ENCODE measurements around the gene ERICH4.

DNA sequence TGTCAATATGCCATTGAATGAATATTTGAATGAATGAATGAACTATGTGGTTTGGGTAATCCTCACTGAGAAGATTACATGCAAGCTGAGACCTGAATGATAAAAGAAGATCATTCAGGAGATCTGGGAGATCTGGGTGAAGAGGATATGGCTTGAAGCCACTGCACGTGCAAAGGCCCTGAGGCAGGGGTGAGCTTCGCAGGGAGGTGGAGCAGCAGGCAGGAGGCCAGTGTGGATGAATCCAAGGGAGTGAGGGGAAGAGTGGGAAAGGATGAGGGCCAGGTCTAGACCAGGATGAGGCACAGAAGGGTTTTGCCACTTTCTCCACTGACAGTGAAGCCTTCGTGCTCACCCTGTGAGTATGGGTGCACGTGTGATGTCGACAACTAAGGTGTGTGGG is 49.9 kb downstream of the ERICH4 start:
- TF ChIP-seq, protein P1, sequence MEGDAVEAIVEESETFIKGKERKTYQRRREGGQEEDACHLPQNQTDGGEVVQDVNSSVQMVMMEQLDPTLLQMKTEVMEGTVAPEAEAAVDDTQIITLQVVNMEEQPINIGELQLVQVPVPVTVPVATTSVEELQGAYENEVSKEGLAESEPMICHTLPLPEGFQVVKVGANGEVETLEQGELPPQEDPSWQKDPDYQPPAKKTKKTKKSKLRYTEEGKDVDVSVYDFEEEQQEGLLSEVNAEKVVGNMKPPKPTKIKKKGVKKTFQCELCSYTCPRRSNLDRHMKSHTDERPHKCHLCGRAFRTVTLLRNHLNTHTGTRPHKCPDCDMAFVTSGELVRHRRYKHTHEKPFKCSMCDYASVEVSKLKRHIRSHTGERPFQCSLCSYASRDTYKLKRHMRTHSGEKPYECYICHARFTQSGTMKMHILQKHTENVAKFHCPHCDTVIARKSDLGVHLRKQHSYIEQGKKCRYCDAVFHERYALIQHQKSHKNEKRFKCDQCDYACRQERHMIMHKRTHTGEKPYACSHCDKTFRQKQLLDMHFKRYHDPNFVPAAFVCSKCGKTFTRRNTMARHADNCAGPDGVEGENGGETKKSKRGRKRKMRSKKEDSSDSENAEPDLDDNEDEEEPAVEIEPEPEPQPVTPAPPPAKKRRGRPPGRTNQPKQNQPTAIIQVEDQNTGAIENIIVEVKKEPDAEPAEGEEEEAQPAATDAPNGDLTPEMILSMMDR (IDR thresholded peaks at IDR 0.05), result no peak
- TF ChIP-seq, protein P2, sequence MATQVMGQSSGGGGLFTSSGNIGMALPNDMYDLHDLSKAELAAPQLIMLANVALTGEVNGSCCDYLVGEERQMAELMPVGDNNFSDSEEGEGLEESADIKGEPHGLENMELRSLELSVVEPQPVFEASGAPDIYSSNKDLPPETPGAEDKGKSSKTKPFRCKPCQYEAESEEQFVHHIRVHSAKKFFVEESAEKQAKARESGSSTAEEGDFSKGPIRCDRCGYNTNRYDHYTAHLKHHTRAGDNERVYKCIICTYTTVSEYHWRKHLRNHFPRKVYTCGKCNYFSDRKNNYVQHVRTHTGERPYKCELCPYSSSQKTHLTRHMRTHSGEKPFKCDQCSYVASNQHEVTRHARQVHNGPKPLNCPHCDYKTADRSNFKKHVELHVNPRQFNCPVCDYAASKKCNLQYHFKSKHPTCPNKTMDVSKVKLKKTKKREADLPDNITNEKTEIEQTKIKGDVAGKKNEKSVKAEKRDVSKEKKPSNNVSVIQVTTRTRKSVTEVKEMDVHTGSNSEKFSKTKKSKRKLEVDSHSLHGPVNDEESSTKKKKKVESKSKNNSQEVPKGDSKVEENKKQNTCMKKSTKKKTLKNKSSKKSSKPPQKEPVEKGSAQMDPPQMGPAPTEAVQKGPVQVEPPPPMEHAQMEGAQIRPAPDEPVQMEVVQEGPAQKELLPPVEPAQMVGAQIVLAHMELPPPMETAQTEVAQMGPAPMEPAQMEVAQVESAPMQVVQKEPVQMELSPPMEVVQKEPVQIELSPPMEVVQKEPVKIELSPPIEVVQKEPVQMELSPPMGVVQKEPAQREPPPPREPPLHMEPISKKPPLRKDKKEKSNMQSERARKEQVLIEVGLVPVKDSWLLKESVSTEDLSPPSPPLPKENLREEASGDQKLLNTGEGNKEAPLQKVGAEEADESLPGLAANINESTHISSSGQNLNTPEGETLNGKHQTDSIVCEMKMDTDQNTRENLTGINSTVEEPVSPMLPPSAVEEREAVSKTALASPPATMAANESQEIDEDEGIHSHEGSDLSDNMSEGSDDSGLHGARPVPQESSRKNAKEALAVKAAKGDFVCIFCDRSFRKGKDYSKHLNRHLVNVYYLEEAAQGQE (IDR thresholded peaks at IDR 0.05), result no peak
- no peak for TF ChIP-seq CEBPB (IDR thresholded peaks at IDR 0.05)
- TF ChIP-seq MAFK (IDR thresholded peaks at IDR 0.05; ENCODE audit: partially characterized antibody), result no peak
- TF ChIP-seq EP300 (IDR thresholded peaks at IDR 0.05), result no peak
- TF ChIP-seq POLR2A (IDR thresholded peaks at IDR 0.05; ENCODE audit: low read length), result no peak
- no peak for TF ChIP-seq NR3C1 (IDR thresholded peaks at IDR 0.05)
- TF ChIP-seq CBX8 (IDR thresholded peaks at IDR 0.05), result no peak
- no peak for TF ChIP-seq KDM1A (IDR thresholded peaks at IDR 0.05; ENCODE audit: low read depth)
- no peak for TF ChIP-seq ESRRA (IDR thresholded peaks at IDR 0.05; ENCODE audit: borderline replicate concordance, low read length)
- TF ChIP-seq ZC3H11A (IDR thresholded peaks at IDR 0.05), result no peak
- TF ChIP-seq HDAC2 (IDR thresholded peaks at IDR 0.05), result no peak
